HUES64 (cell line): Measurements from ENCODE around the gene BMP10. TPM values are rescaled to one million over a fixed set of nuclear protein-coding genes. Genes with fewer than 3 reads are reported as not detected.
A peak's percentile ranks its signal among the peaks of the same experiment; 100 is the strongest.

Source experiments
- H3K27ac ChIP-seq: 2 replicates; pipeline ENCODE4 v1.7.0; 2013; ENCODE audit warnings: low read depth, low read length, inconsistent platforms
- H3K27me3 ChIP-seq: 2 replicates; pipeline ENCODE4 v1.6.1; 2013; ENCODE audit warnings: mild to moderate bottlenecking, low read length; ENCODE audit not compliant: insufficient read depth
- H3K36me3 ChIP-seq: 2 replicates; pipeline ENCODE4 v1.6.1; 2013; ENCODE audit warnings: mild to moderate bottlenecking, low read length; ENCODE audit not compliant: insufficient read depth
- H3K4me1 ChIP-seq: 2 replicates; pipeline ENCODE4 v1.6.1; 2013; ENCODE audit warnings: mild to moderate bottlenecking, low read length, moderate library complexity; ENCODE audit not compliant: insufficient read depth
- H3K4me3 ChIP-seq: 2 replicates; pipeline ENCODE4 v1.5.1; 2013; ENCODE audit warnings: mild to moderate bottlenecking, low read length, moderate library complexity
- H3K9ac ChIP-seq: 2 replicates; pipeline ENCODE4 v1.6.1; 2013; ENCODE audit warnings: mild to moderate bottlenecking, low read depth, low read length
- H3K9me3 ChIP-seq: 2 replicates; pipeline ENCODE4 v1.6.1; 2013; ENCODE audit warnings: low read depth, low read length; ENCODE audit not compliant: insufficient read depth
- WGBS: fragments of 150-250, 120-280 bp; methylation state at CpG from one replicate; pipeline ENCODE4 v1.1.7; 2013; ENCODE audit warnings: missing lambda C conversion rate; 5-methylcytosine and 5-hydroxymethylcytosine counted together
- polyA plus RNA-seq, 2 experiments: library from polyadenylated mRNA; stranded (reverse); fragments of 50-300 nt; gene quantifications; one replicate each; pipeline ENCODE4 v1.2.3, GENCODE V29; 2013

The BMP10 gene
- 0.25 TPM for polyA plus RNA-seq (2013, experiment 1 of 2)
- not detected for polyA plus RNA-seq (2013, experiment 2 of 2)

DNA sequence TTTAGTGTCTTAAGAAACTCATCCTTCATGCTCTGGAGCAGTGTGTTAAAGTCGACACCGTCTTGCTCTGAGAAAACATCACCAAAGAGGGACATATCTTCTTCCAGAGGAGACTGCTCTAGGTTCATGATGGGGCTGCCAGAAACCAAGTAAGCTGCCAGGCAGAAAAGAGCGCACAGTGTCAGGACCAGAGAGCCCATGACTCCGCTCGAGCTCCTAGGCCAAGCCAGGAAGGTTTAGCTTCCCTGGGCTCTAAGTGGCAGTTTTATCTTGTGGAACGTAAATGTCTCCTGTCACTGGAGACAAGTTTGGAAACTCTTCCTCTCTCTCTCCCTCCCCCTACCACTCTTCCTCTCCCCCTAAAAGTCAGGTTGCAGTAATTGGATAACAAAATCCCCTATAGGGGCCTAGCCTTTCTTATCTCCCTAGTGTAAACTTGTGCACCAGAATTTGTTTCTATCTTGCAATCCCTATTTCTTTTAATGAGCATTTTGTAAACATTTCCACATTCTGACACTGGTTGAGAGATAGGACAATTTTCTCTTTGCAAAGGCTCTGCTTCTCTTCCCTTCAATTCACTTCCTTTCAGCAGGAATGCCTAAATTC lies at the start of gene BMP10:
TSS of gene BMP10 (minus strand) at position 239 of the 606 bp plus-strand sequence. CDS start at position 200, 39 bp downstream.
- no peaks in the 10 kb centered on the region for H3K36me3 ChIP-seq
- H3K4me3 ChIP-seq: no peak within 1 kb of the TSS
- H3K4me1 ChIP-seq: no peaks in the 10 kb centered on the region
- no peaks in the 10 kb centered on the region for H3K27me3 ChIP-seq
- H3K9me3 ChIP-seq: no peaks in the 10 kb centered on the region
- H3K27ac ChIP-seq: no peak within 1 kb of the TSS
- WGBS: 92% methylated on average over 6 of the region's 6 CpGs
- no peak within 1 kb of the TSS for H3K9ac ChIP-seq

DNA sequence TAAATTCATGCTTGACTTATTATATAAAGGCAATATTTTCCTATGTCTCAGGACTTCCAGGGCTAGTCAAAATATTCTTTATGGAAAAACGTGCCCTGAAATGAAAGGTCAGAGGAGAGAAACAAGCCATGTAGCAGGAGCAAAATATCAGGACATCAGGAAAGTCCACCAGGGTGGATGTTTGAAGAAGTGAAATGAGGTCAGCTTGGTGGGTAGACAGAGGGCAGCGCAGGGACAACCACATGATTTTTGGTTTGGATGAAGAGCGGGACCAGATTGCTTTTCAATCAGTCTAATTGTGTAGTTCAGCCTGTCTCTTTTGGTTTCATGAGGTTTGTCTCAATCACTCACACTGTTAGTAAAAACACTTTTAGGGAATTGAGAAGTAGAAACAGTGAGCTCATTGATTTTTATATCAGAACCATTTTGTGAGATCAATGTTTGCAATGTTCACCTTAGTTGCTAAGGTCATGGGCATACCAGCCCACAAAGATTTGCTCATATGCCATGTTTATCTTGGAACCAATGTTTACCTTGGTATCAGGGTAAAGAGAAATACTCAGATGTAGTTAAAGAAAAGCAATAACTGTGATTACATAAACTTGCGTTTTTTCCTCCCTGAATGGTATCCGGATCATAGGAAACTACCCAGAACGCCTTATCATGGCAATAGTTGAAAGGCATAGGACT lies 49.4 kb upstream of the BMP10 start:
- Histone ChIP-seq H3K9me3 (no peaks in the 10 kb centered on the region), H3K4me3 (no peak overlapping the region), H3K4me1 (no peaks in the 10 kb centered on the region), H3K27me3 (no peaks in the 10 kb centered on the region), H3K9ac (no peak overlapping the region), H3K27ac (no peak overlapping the region), H3K36me3 (no peaks in the 10 kb centered on the region)
- 88% methylated on average over 6 of the region's 6 CpGs for WGBS

DNA sequence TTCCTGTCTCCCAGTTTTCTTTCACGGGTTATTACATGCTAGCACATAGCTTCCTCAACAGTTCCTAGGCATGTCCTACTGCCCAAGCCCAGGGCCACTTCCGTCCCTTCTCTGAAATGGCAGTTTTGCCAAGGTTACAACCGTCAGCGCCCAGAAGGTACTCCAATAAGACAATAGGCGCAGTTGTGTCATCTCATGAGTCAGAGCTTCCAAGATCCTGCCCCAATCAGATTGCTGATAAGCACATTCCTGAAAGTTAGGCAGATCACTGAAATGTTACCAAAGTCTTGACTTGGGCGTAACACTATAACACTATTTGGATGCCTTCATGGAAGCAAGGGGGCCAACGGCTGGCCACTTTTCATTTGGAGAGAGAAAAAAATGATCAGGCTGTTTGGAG lies 47.3 kb upstream of the BMP10 start:
- H3K36me3 ChIP-seq: no peaks in the 10 kb centered on the region
- no peak overlapping the region for H3K27ac ChIP-seq
- no peaks in the 10 kb centered on the region for H3K9me3 ChIP-seq
- H3K4me1 ChIP-seq: no peaks in the 10 kb centered on the region
- no peaks in the 10 kb centered on the region for H3K27me3 ChIP-seq
- 94% methylated on average over 7 of the region's 7 CpGs for WGBS
- no peak overlapping the region for H3K9ac ChIP-seq
- no peak overlapping the region for H3K4me3 ChIP-seq

- no peaks in the 10 kb centered on the region for H3K36me3 ChIP-seq
- 100% methylated on average over 2 of the region's 3 CpGs for WGBS
- H3K4me1 ChIP-seq: no peaks in the 10 kb centered on the region
- no peak overlapping the region for H3K4me3 ChIP-seq
- H3K9me3 ChIP-seq: no peaks in the 10 kb centered on the region
- H3K27ac ChIP-seq: no peak overlapping the region
- H3K27me3 ChIP-seq: no peaks in the 10 kb centered on the region
- no peak overlapping the region for H3K9ac ChIP-seq
Measured at GRCh38 chr2:68917034-68917718, 46.0 kb upstream of the BMP10 start.

DNA sequence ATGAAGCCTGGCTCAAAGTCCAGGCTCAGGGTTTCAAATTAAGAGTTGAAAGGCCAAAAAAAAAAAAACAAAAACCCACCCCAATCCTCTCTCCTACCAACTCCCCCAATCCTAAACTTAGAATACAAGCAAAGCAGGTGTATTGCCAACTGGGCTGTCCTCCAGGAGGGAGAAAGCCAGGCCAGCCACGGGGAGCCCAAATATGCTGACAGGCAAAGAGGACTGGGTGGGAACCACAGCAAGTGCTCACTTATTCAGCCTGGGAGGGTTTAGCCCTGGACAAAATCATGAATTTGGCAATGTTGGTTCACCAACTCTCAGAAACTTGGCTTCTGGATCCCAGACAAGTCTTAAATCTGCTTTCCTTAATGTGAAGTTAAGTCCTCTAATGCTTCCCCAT lies 45.0 kb upstream of the BMP10 start:
- H3K4me1 ChIP-seq: peaks cover 8% of the 10 kb centered on the region
- no peaks in the 10 kb centered on the region for H3K27me3 ChIP-seq
- H3K9ac ChIP-seq: no peak overlapping the region
- H3K36me3 ChIP-seq: no peaks in the 10 kb centered on the region
- no peak overlapping the region for H3K4me3 ChIP-seq
- H3K27ac ChIP-seq: no peak overlapping the region
- WGBS: 90% methylated on average over 1 of the region's 1 CpG
- no peaks in the 10 kb centered on the region for H3K9me3 ChIP-seq

- Histone ChIP-seq H3K4me1 (peaks cover 16% of the 10 kb centered on the region), H3K9ac (no peak overlapping the region), H3K27ac (no peak overlapping the region), H3K36me3 (no peaks in the 10 kb centered on the region), H3K9me3 (no peaks in the 10 kb centered on the region), H3K4me3 (no peak overlapping the region), H3K27me3 (no peaks in the 10 kb centered on the region)
- WGBS: 93% methylated on average over 4 of the region's 4 CpGs
Measured at GRCh38 chr2:68915393-68915792, 44.2 kb upstream of the BMP10 start.

DNA sequence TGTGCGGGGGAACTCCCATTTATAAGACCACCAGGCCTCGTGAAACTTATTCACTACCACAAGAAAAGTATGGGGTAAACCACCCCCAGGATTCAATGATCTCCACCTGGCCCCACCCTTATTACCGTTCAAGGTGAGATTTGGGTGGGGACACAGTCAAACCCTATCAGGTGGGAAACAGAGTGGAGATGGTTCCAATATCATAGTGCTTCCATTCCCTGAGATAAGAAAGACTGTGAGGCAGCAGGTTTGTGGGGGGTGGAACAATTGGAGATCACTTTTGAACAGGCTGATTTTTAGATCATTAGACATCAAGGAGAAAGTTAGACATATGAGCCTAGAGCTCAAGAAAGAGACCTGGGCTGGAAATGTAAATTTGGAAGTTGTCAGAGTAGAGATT lies 42.2 kb upstream of the BMP10 start:
- no peak overlapping the region for H3K4me3 ChIP-seq
- no peaks in the 10 kb centered on the region for H3K9me3 ChIP-seq
- no peak overlapping the region for H3K9ac ChIP-seq
- WGBS: 92% methylated on average over 3 of the region's 3 CpGs
- no peak overlapping the region for H3K27ac ChIP-seq
- peaks cover 22% of the 10 kb centered on the region for H3K4me1 ChIP-seq
- H3K27me3 ChIP-seq: no peaks in the 10 kb centered on the region
- H3K36me3 ChIP-seq: no peaks in the 10 kb centered on the region

DNA sequence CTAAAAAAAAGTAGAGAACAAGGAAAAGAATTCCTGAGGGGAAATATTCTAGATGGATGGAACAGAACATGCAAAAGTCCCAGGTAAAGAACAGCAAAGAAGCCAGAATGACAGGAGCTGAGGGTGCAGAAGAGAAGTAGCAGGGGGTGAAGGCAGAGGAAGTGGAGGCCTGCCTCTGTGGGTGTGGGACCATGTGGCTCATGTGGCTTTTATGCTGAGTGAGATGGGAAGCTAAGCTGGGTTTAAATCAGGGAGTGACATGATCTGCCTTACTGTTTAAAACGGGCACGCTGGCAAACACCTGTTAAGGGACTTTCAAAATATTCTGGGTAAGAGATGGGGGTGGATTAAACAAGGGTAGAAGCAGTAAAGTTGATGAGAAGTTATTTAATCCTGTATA lies 41.5 kb upstream of the BMP10 start:
- no peak overlapping the region for H3K27ac ChIP-seq
- H3K9me3 ChIP-seq: no peaks in the 10 kb centered on the region
- peaks cover 27% of the 10 kb centered on the region for H3K4me1 ChIP-seq
- WGBS: 74% methylated on average over 2 of the region's 2 CpGs
- H3K9ac ChIP-seq: no peak overlapping the region
- no peaks in the 10 kb centered on the region for H3K36me3 ChIP-seq
- H3K4me3 ChIP-seq: no peak overlapping the region
- H3K27me3 ChIP-seq: no peaks in the 10 kb centered on the region

DNA sequence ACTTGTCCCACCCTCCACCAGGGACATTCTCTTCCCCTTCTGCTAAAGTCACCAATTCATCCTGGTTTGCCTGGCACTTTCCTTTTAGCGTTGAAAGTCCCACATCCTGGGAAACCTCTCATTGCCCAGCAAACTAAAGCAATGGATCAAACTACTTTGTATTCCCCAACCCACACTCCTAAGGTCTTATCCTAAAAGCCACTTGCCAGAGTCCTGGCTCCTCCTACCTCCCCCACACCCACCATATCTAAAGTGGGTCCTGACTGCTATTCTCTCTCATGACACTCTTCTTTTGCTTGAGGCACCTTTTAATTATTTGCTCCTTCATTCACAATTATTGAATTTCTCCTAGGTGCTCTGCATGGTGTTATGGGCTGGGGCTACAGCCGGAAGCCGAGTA lies 40.9 kb upstream of the BMP10 start:
- Histone ChIP-seq H3K27me3 (no peaks in the 10 kb centered on the region), H3K9me3 (no peaks in the 10 kb centered on the region), H3K36me3 (no peaks in the 10 kb centered on the region), H3K4me1 (peaks cover 27% of the 10 kb centered on the region), H3K9ac (no peak overlapping the region), H3K27ac (no peak overlapping the region), H3K4me3 (no peak overlapping the region)
- WGBS: 95% methylated on average over 3 of the region's 3 CpGs

GRCh38 chr2:68911709-68912108 lies 40.5 kb upstream of the BMP10 start:
- Histone ChIP-seq H3K4me3 (no peak overlapping the region), H3K27ac (no peak overlapping the region), H3K27me3 (no peaks in the 10 kb centered on the region), H3K9ac (no peak overlapping the region), H3K9me3 (no peaks in the 10 kb centered on the region), H3K4me1 (peaks cover 27% of the 10 kb centered on the region), H3K36me3 (no peaks in the 10 kb centered on the region)
- whole genome bisulfite sequencing: 82% methylated on average over 1 of the region's 1 CpG

DNA sequence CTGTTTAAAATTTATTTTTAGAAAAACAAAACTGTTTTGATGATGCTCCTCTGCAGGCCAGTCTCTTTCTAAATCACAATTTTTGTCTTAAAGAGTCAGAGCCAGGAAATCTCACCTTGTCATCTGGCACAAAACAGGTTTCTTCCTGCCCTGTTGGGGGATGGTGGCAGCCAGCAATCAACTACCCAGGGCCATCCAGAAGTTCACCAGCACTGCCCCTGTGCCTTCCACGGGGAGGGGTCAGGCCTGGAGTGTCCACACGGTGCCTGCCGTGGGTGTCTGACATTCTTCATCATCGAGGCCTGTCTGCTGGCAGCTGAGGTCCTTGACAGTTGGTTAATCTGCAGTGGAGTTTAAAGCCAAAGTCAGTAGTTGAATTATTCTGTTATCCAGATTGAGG lies 40.0 kb upstream of the BMP10 start:
- Histone ChIP-seq H3K27ac (peak overlapping the region; percentile 49; the same call in 1 of the 2 replicates), H3K9ac (no peak overlapping the region), H3K4me1 (peaks cover 27% of the 10 kb centered on the region), H3K9me3 (no peaks in the 10 kb centered on the region), H3K27me3 (no peaks in the 10 kb centered on the region), H3K36me3 (no peaks in the 10 kb centered on the region), H3K4me3 (no peak overlapping the region)
- 70% methylated on average over 4 of the region's 4 CpGs for WGBS
